Caco-2 (cell line): Measurements from ENCODE around the gene GARIN1A. TPM values are rescaled to one million over a fixed set of nuclear protein-coding genes. Genes with fewer than 3 reads are reported as not detected.

ENCODE experiments used
- BruUV-seq: library from RNA; stranded (reverse); fragments of 400-500 nt; replicated peaks from 2 replicates; lab custom pipeline; 2021; lab: Mats Ljungman, UMichigan
- CTCF ChIA-PET: fragments of 300-600 bp; sonication (Branson Sonifier 250); formaldehyde crosslinking; loops from one replicate; lab custom pipeline; 2022; ENCODE audit warnings: antibody characterized with exemption; lab: Charles Lee
- POLR2A ChIA-PET: fragments of 300-600 bp; sonication (Branson Sonifier 250); formaldehyde crosslinking; loops from one replicate; lab custom pipeline; 2022; ENCODE audit warnings: antibody characterized with exemption; lab: Charles Lee
- DNase-seq, 2 experiments: peaks; one replicate each; pipeline versions ENCODE4 v3.0.0 to v3.0.0-alpha.2; 2020 to 2022
- H3K27me3 ChIP-seq: replicated peaks from 2 replicates; pipeline ENCODE4 v1.6.0; 2011; ENCODE audit warnings: low read length; ENCODE audit not compliant: control insufficient read depth, insufficient read depth
- H3K36me3 ChIP-seq: 2 replicates; pipeline ENCODE4 v1.5.1; 2011; ENCODE audit warnings: low read length; ENCODE audit not compliant: control insufficient read depth, insufficient read depth
- H3K4me1 ChIP-seq: fragments of 250-450 bp; sonication (Bioruptor Pico); 2 replicates; pipeline ENCODE4 v1.5.1; 2020; ENCODE audit warnings: mild to moderate bottlenecking
- H3K4me3 ChIP-seq: 2 replicates; pipeline ENCODE4 v1.5.1; 2011; ENCODE audit warnings: low read depth, mild to moderate bottlenecking, control low read depth, low read length
- H3K9me3 ChIP-seq: fragments of 250-450 bp; sonication (Bioruptor Pico); 2 replicates; pipeline ENCODE4 v1.5.1; 2020; ENCODE audit warnings: mild to moderate bottlenecking, moderate library complexity
- H3K27ac Mint-ChIP-seq: one replicate; pipeline ENCODE4 v1.8.0; 2022; ENCODE audit warnings: mixed read lengths; ENCODE audit not compliant: unreplicated experiment
- H3K27me3 Mint-ChIP-seq: one replicate; pipeline ENCODE4 v1.8.0; 2022; ENCODE audit warnings: mixed read lengths; ENCODE audit not compliant: insufficient read depth, unreplicated experiment
- H3K36me3 Mint-ChIP-seq: one replicate; pipeline ENCODE4 v1.8.0; 2022; ENCODE audit warnings: mild to moderate bottlenecking, mixed read lengths; ENCODE audit not compliant: insufficient read depth, unreplicated experiment
- H3K4me1 Mint-ChIP-seq: one replicate; pipeline ENCODE4 v1.8.0; 2022; ENCODE audit warnings: low read depth, mixed read lengths; ENCODE audit not compliant: unreplicated experiment
- H3K4me3 Mint-ChIP-seq: one replicate; pipeline ENCODE4 v1.8.0; 2022; ENCODE audit warnings: mild to moderate bottlenecking, moderate library complexity, mixed read lengths; ENCODE audit not compliant: unreplicated experiment
- H3K9me3 Mint-ChIP-seq: one replicate; pipeline ENCODE4 v1.8.0; 2022; ENCODE audit warnings: mixed read lengths; ENCODE audit not compliant: unreplicated experiment
- CTCF ChIP-seq, 2 experiments: fragments of 200-600 bp in 1 of 2; IDR thresholded peaks; 1 replicate in 1 of 2; 2 replicates in 1 of 2; pipeline versions ENCODE4 v1.5.1 to v1.8.0; 2011 to 2022; ENCODE audit warnings: antibody characterized with exemption in 1 of 2, control low read depth in 1 of 2, inconsistent platforms in 1 of 2, low read depth in 1 of 2, low read length in 1 of 2, mild to moderate bottlenecking in 1 of 2, moderate library complexity in 1 of 2; ENCODE audit not compliant: insufficient read depth in 1 of 2, severe bottlenecking in 1 of 2, unreplicated experiment in 1 of 2
- intact Hi-C: fragments of 100-400 bp; cut with micrococcal nuclease; formaldehyde crosslinking; loops from one replicate; pipeline ENCODE4 v1.10.0; 2022; ENCODE audit not compliant: unreplicated experiment
- total RNA-seq: library from RNA; stranded (reverse); gene quantifications from 2 replicates; pipeline ENCODE4 v1.2.3, GENCODE V29; 2022

GARIN1A gene
- total RNA-seq, 1 experiment from 2014 or later = 0.48 TPM

DNA sequence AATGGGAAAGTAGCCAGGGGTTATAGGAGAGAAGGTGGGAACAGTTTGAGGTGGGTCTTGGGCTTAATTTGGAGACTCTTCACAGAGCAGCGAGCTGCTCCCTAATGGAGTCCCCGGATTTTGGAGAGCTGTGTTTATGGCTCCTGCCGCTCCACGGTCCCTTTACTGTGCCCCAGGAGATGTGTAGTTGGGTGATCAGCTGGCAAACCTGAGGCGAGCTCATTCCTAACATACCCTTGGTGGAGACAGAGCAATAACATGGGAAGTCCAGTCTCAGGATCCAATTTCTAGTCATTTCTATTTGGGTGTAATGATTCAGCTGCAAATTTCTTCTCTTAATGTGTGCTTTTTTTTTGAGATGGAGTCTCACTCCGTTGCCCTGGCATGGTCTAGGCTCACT, 1.5 kb downstream of the GARIN1A start:
- no TSS peak for BruUV-seq
- no peaks in the 10 kb centered on the region for H3K9me3 ChIP-seq
- no peaks in the 10 kb centered on the region for H3K9me3 Mint-ChIP-seq
- no peak overlapping the region for H3K27ac Mint-ChIP-seq
- POLR2A ChIA-PET = no interaction called here
- H3K4me3 Mint-ChIP-seq = no peak overlapping the region
- CTCF ChIA-PET = no interaction called here
- intact Hi-C loops = loop anchor here (5.0 kb wide), 1 partner anchor 209 kb away; no protein-coding TSS in a partner anchor
- DNase-seq = no peak
- H3K4me1 ChIP-seq = no peaks in the 10 kb centered on the region
- no peaks in the 10 kb centered on the region for H3K36me3 Mint-ChIP-seq
- no peak for TF ChIP-seq CTCF (IDR thresholded peaks at IDR 0.05; ENCODE audit: insufficient read depth in 1 of 2, low read depth in 1 of 2, low read length in 1 of 2, severe bottlenecking in 1 of 2, unreplicated experiment in 1 of 2)
- H3K36me3 ChIP-seq = no peaks in the 10 kb centered on the region
- no peak overlapping the region for H3K4me3 ChIP-seq
- no peaks in the 10 kb centered on the region for H3K27me3 ChIP-seq
- no peaks in the 10 kb centered on the region for H3K4me1 Mint-ChIP-seq
- peaks cover 2% of the 10 kb centered on the region for H3K27me3 Mint-ChIP-seq

- DNase-seq = no peak
- no peaks in the 10 kb centered on the region for H3K36me3 Mint-ChIP-seq
- TF ChIP-seq CTCF (IDR thresholded peaks at IDR 0.05; ENCODE audit: insufficient read depth in 1 of 2, low read depth in 1 of 2, low read length in 1 of 2, severe bottlenecking in 1 of 2, unreplicated experiment in 1 of 2) = no peak
- no peaks in the 10 kb centered on the region for H3K4me1 Mint-ChIP-seq
- intact Hi-C loops = no loop called here
- Histone ChIP-seq H3K4me1 (no peaks in the 10 kb centered on the region), H3K9me3 (no peaks in the 10 kb centered on the region), H3K36me3 (no peaks in the 10 kb centered on the region), H3K27me3 (no peaks in the 10 kb centered on the region), H3K4me3 (no peak overlapping the region)
- POLR2A ChIA-PET = no interaction called here
- CTCF ChIA-PET = no interaction called here
- H3K27ac Mint-ChIP-seq = no peak overlapping the region
- no peaks in the 10 kb centered on the region for H3K9me3 Mint-ChIP-seq
- BruUV-seq = no TSS peak
- H3K4me3 Mint-ChIP-seq = no peak overlapping the region
- peaks cover 2% of the 10 kb centered on the region for H3K27me3 Mint-ChIP-seq
Observed at GRCh38 chr7:128676665-128677064, 4.6 kb downstream of the GARIN1A start.

- H3K27me3 ChIP-seq = no peaks in the 10 kb centered on the region
- Mint-ChIP-seq H3K27me3 (peaks cover 2% of the 10 kb centered on the region), H3K4me1 (no peaks in the 10 kb centered on the region), H3K9me3 (no peaks in the 10 kb centered on the region), H3K27ac (no peak overlapping the region), H3K4me3 (no peak overlapping the region), H3K36me3 (no peaks in the 10 kb centered on the region)
- no peak for DNase-seq
- no peaks in the 10 kb centered on the region for H3K9me3 ChIP-seq
- POLR2A ChIA-PET = no interaction called here
- CTCF ChIA-PET = no interaction called here
- intact Hi-C loops = no loop called here
- H3K4me3 ChIP-seq = no peak overlapping the region
- no peaks in the 10 kb centered on the region for H3K4me1 ChIP-seq
- TF ChIP-seq CTCF (IDR thresholded peaks at IDR 0.05; ENCODE audit: insufficient read depth in 1 of 2, low read depth in 1 of 2, low read length in 1 of 2, severe bottlenecking in 1 of 2, unreplicated experiment in 1 of 2) = no peak
- H3K36me3 ChIP-seq = no peaks in the 10 kb centered on the region
- BruUV-seq = no TSS peak
Observed at GRCh38 chr7:128679920-128680319, 7.8 kb downstream of the GARIN1A start.
